WERI-Rb-1 (cell line): ENCODE results near the gene FABP6.

ENCODE experiments used
- DNase-seq: peaks from one replicate; pipeline ENCODE4 v3.0.0-alpha.2; 2020
- H3K27ac ChIP-seq: fragments of 250-450 bp; sonication (Bioruptor Pico); 2 replicates; pipeline ENCODE4 v1.5.1; 2020; ENCODE audit warnings: mild to moderate bottlenecking, moderate library complexity
- H3K27me3 ChIP-seq: fragments of 250-450 bp; sonication (Bioruptor Pico); 2 replicates; pipeline ENCODE4 v1.5.1; 2021; ENCODE audit warnings: mild to moderate bottlenecking, low read depth, moderate library complexity; ENCODE audit not compliant: insufficient read depth, severe bottlenecking
- H3K36me3 ChIP-seq: fragments of 250-450 bp; sonication (Bioruptor Pico); 2 replicates; pipeline ENCODE4 v1.5.1; 2020; ENCODE audit warnings: mild to moderate bottlenecking, moderate library complexity
- H3K4me3 ChIP-seq: 2 replicates; pipeline ENCODE4 v1.5.1; 2011; ENCODE audit warnings: low read depth, mild to moderate bottlenecking, control low read depth, low read length
- H3K9me3 ChIP-seq: fragments of 250-450 bp; sonication (Bioruptor Pico); 2 replicates; pipeline ENCODE4 v1.5.1; 2021; ENCODE audit warnings: mild to moderate bottlenecking, moderate library complexity; ENCODE audit not compliant: severe bottlenecking
- CTCF ChIP-seq: IDR thresholded peaks from 2 replicates; pipeline ENCODE4 v1.5.1; 2011; ENCODE audit warnings: low read depth, mild to moderate bottlenecking, control low read depth, inconsistent platforms, low read length

FABP6 gene

GRCh38 chr5:160229190-160229742, at the start of gene FABP6:
Gene FABP6, plus strand, starts transcription at chr5:160229506. Its CDS starts 52 bp downstream, at chr5:160229558.
- H3K9me3 ChIP-seq = no peaks in the 10 kb centered on the region
- H3K36me3 ChIP-seq = no peaks in the 10 kb centered on the region
- no peaks in the 10 kb centered on the region for H3K27me3 ChIP-seq
- TF ChIP-seq CTCF = no peak
- DNase-seq = no peak
- H3K4me3 ChIP-seq = no peak within 1 kb of the TSS
- H3K27ac ChIP-seq = no peak within 1 kb of the TSS

DNA sequence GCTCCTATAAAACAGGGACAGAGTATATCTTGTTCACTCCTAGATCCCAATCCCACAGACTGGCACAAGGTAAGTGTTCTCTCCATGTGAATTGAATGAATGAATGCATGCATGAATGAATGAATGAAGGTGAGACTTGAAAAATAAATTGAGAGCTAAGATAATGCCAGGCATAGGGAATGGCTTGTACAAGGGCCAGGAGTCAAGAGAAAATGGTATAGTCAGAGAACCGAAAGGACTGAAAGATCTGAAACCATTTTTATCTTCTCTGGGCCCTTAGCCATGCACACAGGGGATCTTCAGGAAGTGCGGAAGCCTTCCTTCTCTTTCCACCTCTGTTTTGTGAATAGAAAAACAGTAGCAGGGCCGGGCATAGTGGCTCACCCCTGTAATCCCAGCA, 48.4 kb upstream of the FABP6 start:
- no peak for TF ChIP-seq CTCF
- no peak for DNase-seq
- H3K4me3 ChIP-seq = no peak overlapping the region
- no peak overlapping the region for H3K27ac ChIP-seq
- H3K36me3 ChIP-seq = no peaks in the 10 kb centered on the region
- no peaks in the 10 kb centered on the region for H3K27me3 ChIP-seq
- H3K9me3 ChIP-seq = no peaks in the 10 kb centered on the region

DNA sequence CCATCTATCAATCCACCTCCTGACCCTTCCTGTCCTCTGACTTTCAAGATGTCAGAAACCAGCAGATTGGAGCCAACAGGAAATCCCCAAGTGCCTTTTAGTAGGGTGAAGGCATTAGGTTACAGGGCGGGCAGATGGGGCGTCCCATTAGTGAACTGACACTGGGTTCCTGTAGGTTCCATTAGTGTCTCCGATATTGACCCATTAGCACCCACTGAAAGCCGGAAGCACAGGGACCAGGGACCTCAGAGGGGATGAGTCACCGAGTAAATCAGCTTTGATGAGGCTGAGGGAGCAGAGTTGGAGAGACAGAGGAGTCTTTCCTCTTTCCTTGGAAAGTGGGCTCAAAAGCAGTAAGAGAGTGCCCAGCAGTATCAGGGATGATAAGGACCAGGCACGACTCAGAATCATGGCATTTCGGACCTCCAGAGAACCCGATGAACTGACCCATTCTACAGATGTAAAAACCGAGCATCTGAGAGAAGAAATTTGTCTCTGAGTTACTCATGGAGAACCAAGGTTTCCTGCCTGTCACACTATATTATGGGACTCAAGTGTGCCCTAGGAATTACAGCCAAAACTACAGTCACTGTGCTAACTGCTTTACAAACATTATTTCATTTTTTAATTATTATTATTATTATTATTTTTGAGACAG, 47.2 kb upstream of the FABP6 start:
- TF ChIP-seq CTCF = no peak
- H3K27me3 ChIP-seq = no peaks in the 10 kb centered on the region
- H3K27ac ChIP-seq = no peak overlapping the region
- H3K4me3 ChIP-seq = no peak overlapping the region
- no peaks in the 10 kb centered on the region for H3K36me3 ChIP-seq
- DNase-seq = no peak
- H3K9me3 ChIP-seq = peaks cover 9% of the 10 kb centered on the region

GRCh38 chr5:160183075-160183474, 46.2 kb upstream of the FABP6 start:
- Histone ChIP-seq H3K27ac (no peak overlapping the region), H3K27me3 (no peaks in the 10 kb centered on the region), H3K36me3 (no peaks in the 10 kb centered on the region), H3K9me3 (peaks cover 9% of the 10 kb centered on the region), H3K4me3 (no peak overlapping the region)
- DNase-seq = no peak
- no peak for TF ChIP-seq CTCF

GRCh38 chr5:160185626-160186360, 43.5 kb upstream of the FABP6 start:
- TF ChIP-seq CTCF = no peak
- no peaks in the 10 kb centered on the region for H3K27me3 ChIP-seq
- no peak for DNase-seq
- no peak overlapping the region for H3K27ac ChIP-seq
- H3K36me3 ChIP-seq = no peaks in the 10 kb centered on the region
- H3K9me3 ChIP-seq = peaks cover 9% of the 10 kb centered on the region
- H3K4me3 ChIP-seq = no peak overlapping the region
